ENCODE measurements around the gene TP63. TPM values are rescaled to one million over a fixed set of nuclear protein-coding genes. Genes with fewer than 3 reads are reported as not detected.

Gene TP63
- total and polyA plus RNA-seq, 2 donors (not counting 3 experiments of a cell fraction or from before 2014, with no cell fraction given), result not detected

GRCh38 chr3:189903562-189904250, 272.5 kb downstream of the TP63 start:
- intact Hi-C loops (cut with micrococcal nuclease), result loop anchor here (10.0 kb wide), 1 partner anchor 661 kb away; no protein-coding TSS in a partner anchor
- Histone ChIP-seq H3K4me3 (replicated peaks in 1 of 3; ENCODE audit: insufficient read depth in 1 of 3, low read depth in 1 of 3, low read length in 3 of 3) (no peak overlapping the region), H3K27ac (ENCODE audit: insufficient read depth, low read depth, low read length) (peak overlapping the region; percentile 88), H3K9ac (replicated peaks; ENCODE audit: extremely low read depth, insufficient read depth, low read length) (peak overlapping the region; percentile 60), H3K9me3 (replicated peaks; ENCODE audit: control insufficient read depth, insufficient read depth, low read length) (no peaks in the 10 kb centered on the region), H2AFZ (ENCODE audit: low read depth, low read length) (peak overlapping the region; percentile 80), H3K27me3 (ENCODE audit: control insufficient read depth in 2 of 2, insufficient read depth in 2 of 2, low read length in 2 of 2) (no peaks in the 10 kb centered on the region), H3K9me1 (replicated peaks; ENCODE audit: control insufficient read depth, extremely low read depth, insufficient read depth, low read length) (no peaks in the 10 kb centered on the region), H4K20me1 (replicated peaks; ENCODE audit: control insufficient read depth, extremely low read depth, insufficient read depth, low read length) (no peaks in the 10 kb centered on the region), H3K79me2 (ENCODE audit: control insufficient read depth, insufficient read depth, low read length) (no peaks in the 10 kb centered on the region), H3K4me2 (ENCODE audit: insufficient read depth, low read length) (no peak overlapping the region), H3K36me3 (ENCODE audit: control insufficient read depth in 2 of 2, extremely low read depth in 1 of 2, insufficient read depth in 2 of 2, low read length in 2 of 2) (no peaks in the 10 kb centered on the region), H3K4me1 (ENCODE audit: control insufficient read depth, extremely low read depth, insufficient read depth, low read length) (peaks cover 22% of the 10 kb centered on the region)
- no TSS peak for BruUV-seq (replicated peaks)
- DNase-seq (ENCODE audit: low read depth, low spot score) (peak; percentile 89), FAIRE-seq (peak; percentile 55)
- CTCF ChIA-PET, result interaction anchor here (1.0 to 2.1 kb wide), 4 partner anchors 13 to 251 kb away, joined by 3 to 8 read pairs (median 3); no protein-coding TSS in a partner anchor
- dilution Hi-C loops (cut with MboI; ENCODE audit: extremely low pct_ligation_motif_present, low sequenced_read_pairs), result no loop called here
- TF ChIP-seq JUN (IDR thresholded peaks at IDR 0.05; ENCODE audit: borderline replicate concordance, insufficient read depth, insufficient read length, low read depth) (peak; percentile 73), POLR2AphosphoS5 (IDR thresholded peaks at IDR 0.05; ENCODE audit: insufficient read depth, low read depth, low read length) (no peak), CTCF (IDR thresholded peaks at IDR 0.05; ENCODE audit: extremely low read depth in 1 of 2, insufficient read depth in 1 of 2, low read depth in 1 of 2, low read length in 2 of 2) (no peak), FOS (IDR thresholded peaks at IDR 0.05; ENCODE audit: borderline replicate concordance, insufficient read depth, low read length) (peak; percentile 29), MYC (IDR thresholded peaks at IDR 0.05; ENCODE audit: low read depth, low read length) (no peak), GATA2 (IDR thresholded peaks at IDR 0.05; ENCODE audit: insufficient read depth, insufficient read length, low read depth, low read length) (peak; percentile 56), POLR2A (IDR thresholded peaks at IDR 0.05; ENCODE audit: low read depth, low read length) (no peak)
- POLR2A ChIA-PET, result no interaction called here

All from endothelial cell of umbilical vein (primary cell).